Liver (tissue), 5 donors: Measurements from ENCODE around the gene KDM7A. TPM values are rescaled to one million over a fixed set of nuclear protein-coding genes. Genes with fewer than 3 reads are reported as not detected.

Source experiments
- polyA plus RNA-seq, 2 donors: library from polyadenylated mRNA; stranded (reverse) in 1 of 2; unstranded in 1 of 2; fragments of 200-250 nt in 1 of 2; fragments of >200 nt in 1 of 2; fragmentation: Nextera tagmentation in 1 of 2; extraction: Ambion mirVana in 1 of 2; gene quantifications; one replicate each; pipeline versions ENCODE4 v1.2.1 to v1.2.3, GENCODE V29; 2013 to 2015
- small RNA-seq: library from RNA; depleted of rRNA; stranded (forward); fragments of <200 nt; gene quantifications from one replicate; pipeline ENCODE3, GENCODE V24; 2014
- total RNA-seq, 2 donors: library from RNA; depleted of rRNA; stranded (reverse); fragments of >200 nt; gene quantifications; one replicate each; pipeline ENCODE4 v1.2.3, GENCODE V29; 2014
- donor health status: healthy.
- donor health status: healthy.
- donor health status: healthy.

KDM7A gene
- total and polyA plus RNA-seq, 4 donors, result 1.9 to 27.5 (median 9.9) TPM

Small RNA genes within 50 kb of the gene (small RNA-seq; reads per million reads assigned to genes)
- gene RF00019 (not detected), gene RNU6-797P (not detected)

Other genes starting within 250 kb of the KDM7A start
- 10 to 100 TPM; 25.9 to 32.7 TPM for gene PARP12, start 114.0 kb downstream of the KDM7A start, total RNA-seq
- 10 to 100 TPM; 13.3 to 13.8 TPM for gene PARP12, start 114.0 kb downstream of the KDM7A start, polyA plus RNA-seq
- 10 to 100 TPM; 10.4 to 30.8 TPM for gene SLC37A3, start 221.5 kb upstream of the KDM7A start, total RNA-seq
- 10 to 100 TPM in 1 of 2 donors, 1 to 10 TPM in 1; 7.3 to 10.9 TPM for gene SLC37A3, start 221.5 kb upstream of the KDM7A start, polyA plus RNA-seq
- under 1 TPM; 0.17 to 0.84 TPM for gene RAB19, start 227.1 kb upstream of the KDM7A start, total RNA-seq
- not detected for gene RAB19, start 227.1 kb upstream of the KDM7A start, polyA plus RNA-seq